Stimulated activated CD4-positive, alpha-beta T cell treated with anti-CD3 and anti-CD28 coated beads, Interleukin-4, amount 100 ng/mL, for 1 hour (primary cell): ENCODE data around the gene ETS1.

Experiments used
- DNase-seq: peaks from one replicate; pipeline ENCODE4 v3.0.0-alpha.2; 2020

The ETS1 gene

DNA sequence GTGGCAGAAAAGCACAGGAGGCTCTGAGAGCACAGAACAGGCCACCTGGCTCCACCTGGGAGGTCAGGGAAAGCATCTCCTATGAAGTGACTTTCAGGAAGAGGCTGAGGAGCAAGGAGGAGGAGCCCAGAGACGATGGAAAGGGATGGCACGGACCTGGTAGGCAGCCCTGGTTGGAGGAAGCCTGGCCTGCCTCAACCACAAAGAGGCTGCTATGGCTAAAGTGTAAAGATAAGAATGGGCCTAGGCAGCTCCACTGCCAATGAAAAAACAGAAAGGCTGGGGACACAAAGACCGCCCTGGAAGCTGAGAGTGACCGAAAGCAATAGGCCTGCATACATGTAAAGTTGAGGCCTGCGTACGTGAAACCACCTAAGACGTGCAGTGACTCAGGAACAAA, 31.2 kb upstream of the ETS1 start:
- no peak for DNase-seq

DNA sequence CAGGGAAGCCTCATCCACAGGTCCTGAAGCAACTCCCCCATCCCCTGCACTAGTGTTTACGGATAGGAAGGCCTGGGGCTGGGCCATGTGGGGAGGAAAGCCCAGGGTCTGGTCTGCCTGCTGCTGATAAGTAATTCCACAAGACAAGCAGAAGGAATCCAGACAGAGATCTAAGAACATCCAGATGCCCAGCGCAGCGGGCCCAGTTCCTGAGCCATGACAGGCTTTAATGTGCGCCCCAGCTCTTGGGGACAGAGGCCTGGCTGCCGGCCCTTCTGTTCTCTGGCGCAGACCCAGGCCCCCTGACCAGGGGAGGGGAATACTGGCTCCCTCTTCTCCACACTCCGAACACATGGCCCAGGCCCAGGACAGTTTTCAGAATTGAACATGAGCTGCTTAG, 28.8 kb upstream of the ETS1 start:
- no peak for DNase-seq

DNA sequence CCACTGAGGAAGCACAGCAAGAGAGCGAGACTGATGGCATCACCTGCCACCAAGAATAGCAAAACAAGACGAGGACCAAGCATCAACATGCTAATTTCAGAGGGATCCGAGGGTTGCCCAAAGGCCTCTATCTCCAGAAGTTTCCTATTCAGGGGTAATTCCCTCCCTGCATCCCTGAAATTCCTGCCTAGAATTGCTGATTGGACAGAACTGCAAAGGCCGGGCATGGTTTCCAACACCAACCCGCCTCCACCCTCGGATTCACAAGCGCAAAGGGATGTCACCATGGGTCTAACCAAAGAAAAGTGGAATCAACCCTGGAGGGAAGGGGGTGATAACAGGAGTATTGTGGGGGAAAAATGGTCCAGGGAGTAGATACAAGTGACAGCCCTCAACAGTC, 28.3 kb upstream of the ETS1 start:
- no peak for DNase-seq

DNA sequence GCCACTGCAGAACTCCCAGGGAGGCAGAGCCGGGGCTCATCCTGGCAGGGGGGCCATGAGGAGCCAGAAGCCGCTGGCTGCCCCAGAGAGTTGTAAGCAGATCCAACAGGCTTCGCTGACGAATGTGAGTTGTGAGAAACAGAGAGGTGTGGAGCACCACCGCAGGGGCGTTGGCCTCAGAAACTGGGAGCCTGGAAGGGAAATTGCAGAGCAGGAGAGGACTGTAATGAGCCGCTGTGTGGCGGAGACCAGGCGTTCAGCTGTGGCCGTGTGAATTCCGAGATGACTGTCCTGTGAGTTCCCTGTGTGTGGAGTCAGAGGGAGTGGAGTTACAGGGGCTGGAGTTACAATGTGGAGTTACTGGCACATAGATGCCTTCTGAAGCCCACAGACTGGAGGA, 27.7 kb upstream of the ETS1 start:
- DNase-seq: no peak

DNA sequence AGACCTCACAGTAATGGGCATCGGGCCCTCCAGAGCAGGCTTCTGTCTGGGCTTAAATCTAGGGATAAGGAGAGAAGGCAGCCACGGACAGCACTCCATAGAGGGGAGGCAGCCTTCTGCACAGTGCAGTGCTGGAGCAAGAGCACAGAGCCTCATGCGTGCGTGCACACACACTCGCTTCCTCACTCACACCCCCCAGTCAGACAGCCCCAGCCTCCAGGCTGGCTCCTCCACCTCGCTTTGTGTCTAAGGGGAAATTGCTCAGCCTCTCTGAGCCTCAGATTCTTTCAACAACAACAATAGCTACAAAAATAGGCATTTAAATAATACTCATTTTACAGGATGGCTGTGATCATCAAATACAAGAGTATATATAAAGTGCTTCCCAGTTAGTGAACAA, 26.7 kb upstream of the ETS1 start:
- DNase-seq: no peak

DNA sequence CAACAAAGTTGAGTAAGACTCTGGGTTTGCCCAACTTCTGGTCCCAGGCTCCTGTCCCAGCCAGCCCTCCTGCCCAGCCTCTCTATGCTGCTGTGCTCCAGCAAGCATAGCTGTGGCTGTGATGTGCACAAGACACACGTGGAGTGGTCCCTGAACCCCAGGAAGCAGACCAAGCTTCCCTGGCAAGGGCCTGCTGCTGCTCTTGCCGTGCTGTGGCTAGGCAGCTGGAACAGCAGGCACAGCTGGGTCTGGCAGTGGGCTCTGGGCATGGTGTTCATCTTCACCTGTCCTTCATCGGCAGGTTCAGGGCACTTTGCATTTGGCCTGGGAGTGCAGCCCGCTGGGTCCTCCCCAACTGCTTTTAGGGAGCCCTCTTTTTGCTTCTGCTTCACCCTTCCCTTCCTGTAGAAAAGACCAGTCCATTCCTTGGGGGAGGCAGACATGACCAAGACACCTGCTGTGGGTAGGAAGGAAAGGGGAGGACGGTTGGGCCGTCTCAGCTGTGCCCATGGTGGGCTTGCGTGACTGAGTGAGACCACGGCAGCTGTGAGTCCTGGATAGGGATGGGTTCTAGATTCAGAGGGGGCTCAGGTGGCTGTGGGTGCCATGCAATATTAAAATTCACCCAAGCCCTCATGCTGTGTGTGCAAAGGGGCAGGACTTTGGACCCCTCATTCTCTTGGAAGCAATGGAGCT, 26.1 kb upstream of the ETS1 start:
- DNase-seq: no peak

DNA sequence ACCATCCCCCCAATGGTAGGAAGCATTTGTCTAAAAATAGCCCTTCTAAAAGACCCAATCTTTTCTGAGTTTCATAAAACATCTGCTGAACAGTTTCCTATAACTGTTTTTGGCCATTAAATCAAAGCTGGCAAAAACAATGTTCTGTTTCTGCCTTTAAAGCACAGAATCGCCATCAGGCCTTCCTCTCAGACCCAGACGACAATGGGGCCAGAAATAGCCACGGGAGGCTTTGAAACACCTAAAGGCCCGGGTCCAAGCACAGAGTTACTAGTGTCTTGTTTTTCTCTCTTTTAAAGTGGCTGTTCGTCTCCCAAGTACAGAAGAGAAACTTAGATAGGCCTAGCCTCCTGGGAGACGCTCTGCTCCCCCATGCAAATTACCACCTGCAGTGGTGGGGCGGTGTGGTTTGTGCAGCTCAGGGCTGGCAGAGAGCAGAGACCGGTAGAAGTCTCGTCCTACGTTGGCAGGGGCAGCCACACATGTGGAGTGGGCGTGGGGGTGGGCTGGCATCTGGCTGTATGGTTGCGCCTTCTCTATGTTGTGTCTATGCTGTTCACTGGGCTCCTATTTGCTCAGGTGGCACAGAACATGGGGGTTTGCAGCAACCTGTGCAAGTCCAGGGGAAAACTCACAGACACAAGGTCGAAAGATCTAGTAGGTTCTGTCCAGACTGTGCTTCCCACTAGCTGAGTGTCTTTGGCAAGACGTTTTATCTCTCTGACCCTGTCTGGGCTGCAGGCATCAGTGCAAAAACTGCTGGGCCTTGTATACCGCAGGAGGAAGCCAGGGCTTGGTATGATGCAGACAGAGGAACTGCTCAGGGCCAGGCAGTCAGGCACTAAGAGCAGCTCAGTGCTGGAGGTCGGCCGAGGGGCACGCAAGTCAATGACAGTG, 23.6 kb upstream of the ETS1 start:
- DNase-seq: peak; percentile 55

DNA sequence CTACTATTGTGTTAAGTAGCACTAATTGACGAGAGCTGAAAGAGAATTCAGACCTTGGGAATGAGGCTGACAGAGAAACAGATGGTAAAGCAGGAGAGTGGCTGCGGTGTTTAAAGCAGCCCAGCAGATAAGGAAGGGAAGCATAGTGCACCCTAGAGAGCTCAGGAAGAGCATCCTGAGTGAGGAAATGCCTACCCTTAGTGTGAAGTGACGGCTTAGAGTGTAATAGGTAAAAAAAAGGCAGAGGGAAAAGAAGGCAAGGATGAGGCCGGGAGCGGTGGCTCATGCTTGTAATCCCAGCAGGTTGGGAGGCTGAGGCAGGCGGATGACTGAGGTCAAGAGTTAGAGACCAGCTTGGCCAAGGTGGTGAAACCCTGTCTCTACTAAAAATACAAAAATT, 22.4 kb upstream of the ETS1 start:
- no peak for DNase-seq

DNA sequence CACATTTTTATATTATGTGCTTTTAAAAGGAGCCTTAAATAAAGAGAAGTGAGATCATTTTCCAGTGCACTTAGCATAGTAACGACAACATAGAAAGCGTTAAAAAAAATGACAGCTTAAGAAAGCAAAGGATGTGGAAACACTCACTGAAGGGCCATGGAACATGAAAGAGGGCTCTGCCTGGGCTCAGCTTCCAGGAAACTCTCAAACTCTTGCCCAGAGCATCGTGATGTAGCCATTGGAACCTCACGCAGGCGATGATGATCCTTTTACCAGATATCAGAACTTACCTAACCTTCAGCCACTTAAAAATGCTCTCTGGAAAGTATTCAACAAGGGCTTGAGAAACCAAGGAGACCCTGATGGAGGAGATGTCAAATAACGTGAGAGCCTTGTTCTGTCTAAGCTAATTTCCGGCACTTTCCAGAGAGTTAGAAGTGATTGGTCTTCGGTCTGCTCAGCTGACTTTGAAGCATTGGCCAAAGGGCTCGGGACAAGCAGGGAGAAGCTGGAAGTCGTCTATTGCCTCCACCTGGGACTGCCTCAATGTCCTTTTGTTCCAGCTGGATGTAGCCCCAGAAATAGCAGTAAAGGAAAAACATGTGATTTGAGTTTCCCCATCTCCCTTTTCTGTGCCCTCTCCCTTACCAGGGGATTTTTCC, 21.5 kb upstream of the ETS1 start:
- no peak for DNase-seq

DNA sequence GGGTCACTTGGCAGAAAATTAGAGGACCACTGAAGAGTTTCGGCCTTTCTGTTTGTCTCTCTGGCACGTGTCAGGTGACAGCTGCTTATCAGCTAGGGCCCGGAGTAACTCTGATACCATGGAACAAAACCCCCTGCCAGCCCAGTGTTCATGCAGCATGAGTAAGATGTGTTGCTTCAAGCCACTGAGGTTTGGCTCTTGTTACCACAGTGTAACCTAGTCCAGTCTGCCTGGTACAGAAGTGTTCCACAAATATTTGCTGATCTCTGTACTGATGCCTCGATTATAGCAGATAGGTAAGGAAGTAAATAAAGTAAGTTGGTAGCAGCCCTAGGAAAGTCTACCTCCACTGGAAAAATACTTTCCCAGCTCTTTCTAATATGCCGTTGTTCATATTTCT, 20.5 kb upstream of the ETS1 start:
- no peak for DNase-seq

DNA sequence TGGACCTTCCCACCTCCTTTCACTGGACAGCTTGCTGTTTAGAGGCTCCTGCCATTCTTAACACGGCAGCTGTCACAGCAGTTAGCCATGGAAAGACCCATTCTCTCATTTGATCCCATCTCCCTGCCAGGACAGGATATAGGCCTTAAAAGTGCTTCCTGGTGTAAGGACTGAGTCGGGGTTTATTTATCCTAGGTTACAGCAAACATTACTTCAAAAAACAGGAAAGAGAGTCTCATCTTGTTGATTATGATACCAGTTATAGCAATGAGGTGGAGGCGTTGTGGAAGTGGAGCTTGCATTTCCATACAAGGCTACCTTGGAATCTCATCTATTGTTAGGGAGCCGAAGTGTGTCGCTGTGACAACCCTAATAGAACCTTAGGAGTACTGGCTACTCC, 17.4 kb upstream of the ETS1 start:
- no peak for DNase-seq

DNA sequence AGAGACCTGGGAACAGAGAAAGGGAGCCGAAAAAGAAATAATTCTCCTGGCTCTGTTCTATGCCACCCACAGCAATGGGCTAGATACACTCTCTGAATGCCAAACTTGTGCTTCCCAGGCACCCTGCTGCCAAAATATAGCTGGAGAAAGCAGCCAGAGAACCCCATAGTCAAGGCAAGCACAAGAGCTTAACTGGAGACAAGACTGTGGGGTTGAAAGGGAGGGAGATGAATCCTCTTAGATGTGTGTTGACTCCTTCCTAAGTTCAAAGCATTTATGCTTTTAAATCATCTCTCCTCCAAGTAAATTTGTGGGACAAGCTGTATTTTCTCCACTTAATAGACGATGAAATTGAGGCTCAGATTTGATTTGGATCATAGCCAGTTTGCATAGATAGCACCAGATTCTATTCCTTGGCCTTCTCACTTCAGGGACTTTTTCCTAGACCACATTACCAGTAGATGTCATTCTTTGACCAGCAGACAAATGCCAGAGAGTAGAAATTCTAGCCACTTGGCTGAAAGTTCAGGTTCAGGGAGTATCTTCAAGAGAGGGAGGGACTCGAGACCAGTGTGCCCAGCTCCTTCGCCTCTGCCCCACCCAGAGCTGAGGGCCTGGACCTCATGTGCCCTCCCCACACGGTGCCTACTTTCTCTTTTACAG, 16.5 kb upstream of the ETS1 start:
- no peak for DNase-seq

DNA sequence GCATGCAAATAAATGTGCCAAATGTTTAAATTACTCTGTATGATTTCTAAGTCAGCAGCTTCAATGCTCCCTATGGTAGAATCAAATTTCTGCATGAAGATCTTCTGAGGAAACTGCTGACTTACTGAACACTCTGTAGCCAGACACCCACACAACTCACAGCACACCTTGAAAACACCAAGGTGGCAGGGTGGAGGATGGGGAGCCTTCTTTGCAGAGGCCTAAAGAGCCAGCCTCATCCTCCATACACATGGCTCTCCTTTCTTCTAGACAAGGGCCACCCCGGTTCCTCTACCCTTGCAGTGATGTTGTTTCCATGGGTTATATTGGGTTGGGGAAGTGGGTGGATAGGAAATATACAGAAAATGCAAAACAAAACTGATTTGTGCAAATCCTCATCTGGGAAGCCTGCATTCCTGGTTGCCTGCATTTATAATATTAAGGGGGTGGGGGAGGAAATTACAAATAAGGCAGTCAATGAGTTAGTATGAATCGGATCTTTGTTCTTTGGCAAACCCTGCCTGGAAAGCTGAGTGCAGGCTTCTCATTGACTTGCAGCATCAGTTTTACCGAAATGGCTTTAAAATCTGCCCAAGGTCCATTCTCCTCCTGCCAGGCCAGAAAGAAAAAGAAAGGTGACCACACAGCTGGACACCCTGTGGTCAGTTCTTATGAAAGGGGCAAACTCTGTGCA, 15.8 kb upstream of the ETS1 start:
- no peak for DNase-seq

DNA sequence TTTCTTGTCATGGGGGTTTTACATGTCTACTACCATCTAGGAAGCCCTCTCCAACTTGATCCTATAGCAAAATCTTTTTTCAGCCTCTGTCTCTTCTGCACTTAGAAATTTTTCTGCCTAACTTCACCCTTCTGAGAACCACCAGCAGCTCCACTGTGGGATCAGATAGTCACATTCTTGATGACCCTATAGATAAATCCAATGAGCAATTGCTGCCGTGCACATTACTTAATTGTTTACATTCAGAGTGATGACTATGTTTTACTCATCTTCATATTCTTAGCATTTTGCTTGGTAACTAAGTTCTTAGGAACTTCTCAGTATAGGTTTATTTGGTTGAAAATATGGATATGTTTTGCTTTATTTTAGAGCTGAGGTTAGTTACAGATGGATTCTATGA, 12.4 kb upstream of the ETS1 start:
- DNase-seq: no peak

DNA sequence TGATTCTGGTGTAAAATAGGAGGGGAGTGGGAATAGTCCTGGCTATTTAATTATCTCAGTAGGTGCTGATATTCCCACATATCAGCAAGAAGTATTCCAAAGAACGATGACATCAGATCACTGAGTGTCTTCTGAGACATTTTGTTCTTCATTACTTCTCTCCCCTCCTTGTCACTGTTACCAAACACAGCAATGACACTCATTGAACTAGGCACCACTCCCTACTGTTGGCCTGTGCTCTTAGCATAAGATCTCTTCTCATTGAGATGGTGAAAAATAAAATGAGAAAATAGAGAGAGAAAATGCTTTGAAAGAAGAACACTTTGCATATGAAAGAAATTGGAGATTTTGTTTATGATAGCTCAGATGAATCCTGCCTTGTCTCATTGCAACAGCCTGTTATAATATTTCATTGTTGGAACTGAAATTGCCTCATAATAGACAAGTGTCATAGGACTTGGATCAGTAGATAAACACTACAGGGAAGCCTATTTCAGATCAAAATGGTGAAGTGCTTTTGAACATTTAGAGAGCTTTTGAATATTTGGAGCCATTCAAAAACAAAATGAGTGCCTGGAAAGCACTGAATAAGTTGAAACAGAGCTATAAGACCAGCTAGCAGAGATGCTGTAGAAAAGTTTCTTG, 11.3 kb upstream of the ETS1 start:
- DNase-seq: no peak

DNA sequence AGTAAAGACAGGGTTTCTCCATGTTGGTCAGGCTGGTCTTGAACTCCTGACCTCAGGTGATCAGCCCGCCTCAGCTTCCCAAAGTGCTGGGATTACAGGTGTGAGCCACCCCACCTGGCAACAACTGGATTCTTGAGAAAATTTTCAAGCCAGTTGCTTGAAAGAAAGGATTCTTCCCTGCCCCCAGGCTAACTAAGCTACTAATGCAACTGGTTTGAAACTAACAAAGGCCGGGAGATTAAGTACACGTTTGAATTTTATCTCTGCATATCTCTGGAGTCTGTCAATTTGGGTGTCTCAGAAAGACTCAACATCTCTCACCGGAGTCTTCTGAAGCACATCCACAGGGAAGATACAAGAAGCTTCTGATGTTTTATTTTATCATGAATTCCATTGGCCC, 10.7 kb upstream of the ETS1 start:
- DNase-seq: no peak

DNA sequence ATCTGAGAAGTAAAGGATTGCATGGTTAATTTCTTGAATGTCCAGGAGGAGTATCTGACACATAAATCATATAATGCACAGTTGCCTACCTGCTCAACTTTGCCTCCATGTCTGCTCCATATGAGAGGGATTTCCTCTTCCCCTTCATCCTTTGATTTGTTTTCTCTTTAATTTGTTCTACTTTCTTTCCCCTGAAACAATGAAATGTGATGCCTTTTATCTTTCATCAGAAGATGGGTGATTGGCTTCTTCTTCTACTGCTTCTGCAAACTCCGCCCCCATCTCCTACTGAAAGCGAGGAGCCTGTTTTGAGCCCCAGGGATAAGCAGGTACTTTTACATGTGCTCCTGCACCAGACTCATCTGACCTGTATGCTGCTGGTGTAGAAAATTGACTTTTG, 9.9 kb upstream of the ETS1 start:
- no peak for DNase-seq

DNA sequence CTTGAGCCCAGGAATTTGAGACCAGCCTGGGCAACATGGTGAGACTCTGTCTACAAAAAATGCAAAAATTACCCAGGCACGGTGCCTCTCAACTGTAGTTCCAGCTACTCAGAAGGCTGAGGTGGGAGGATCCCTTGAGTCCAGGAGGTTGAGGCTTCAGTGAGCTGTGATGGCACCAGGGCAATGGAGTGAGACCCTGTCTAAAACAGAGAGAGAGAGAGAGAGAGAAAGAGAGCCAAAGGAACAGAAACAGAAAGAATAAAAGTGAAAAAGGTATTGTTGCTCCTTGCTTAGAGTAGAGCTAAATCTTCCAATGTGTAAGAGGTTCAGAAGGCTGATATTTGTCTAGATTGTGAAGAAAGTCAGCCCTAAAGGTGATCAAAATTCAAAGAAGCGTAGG, 8.9 kb upstream of the ETS1 start:
- DNase-seq: no peak

DNA sequence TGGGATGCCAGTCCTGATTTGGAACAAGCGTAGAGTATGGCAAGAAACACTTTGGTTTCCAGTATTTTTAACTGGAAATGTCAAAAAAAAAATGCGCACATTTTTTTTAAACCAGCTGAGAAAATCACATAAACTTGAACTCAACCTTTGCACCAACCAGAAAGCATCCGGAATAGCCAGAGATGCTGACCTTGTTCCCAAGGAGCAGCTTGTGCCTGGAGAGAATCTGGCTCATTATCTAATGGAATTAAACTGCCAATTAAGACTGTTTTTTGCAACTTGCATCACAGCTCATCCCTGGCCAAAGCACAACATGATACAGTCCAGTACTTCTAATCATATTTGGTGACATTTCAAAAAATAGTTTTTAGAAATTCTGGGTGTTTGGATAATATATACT, 8.4 kb upstream of the ETS1 start:
- no peak for DNase-seq

DNA sequence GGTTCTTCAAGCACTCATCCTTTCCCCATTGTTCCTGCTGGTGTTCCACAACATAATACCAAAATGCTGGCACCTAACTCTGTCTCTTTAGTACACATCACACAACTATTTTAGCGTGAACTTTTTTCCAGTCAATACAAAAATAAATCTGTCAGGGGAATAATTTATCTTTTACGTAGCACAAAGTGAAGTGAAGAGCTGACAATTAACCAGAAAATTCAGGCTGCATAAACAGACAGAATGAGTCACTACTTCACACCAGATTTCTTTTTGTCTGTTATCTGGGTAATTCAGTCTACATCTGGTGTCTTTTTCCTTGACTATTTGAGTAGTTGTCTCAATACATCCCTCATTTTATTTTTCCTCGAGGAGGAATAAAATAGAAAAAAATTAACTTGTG, 7.9 kb upstream of the ETS1 start:
- DNase-seq: no peak

DNA sequence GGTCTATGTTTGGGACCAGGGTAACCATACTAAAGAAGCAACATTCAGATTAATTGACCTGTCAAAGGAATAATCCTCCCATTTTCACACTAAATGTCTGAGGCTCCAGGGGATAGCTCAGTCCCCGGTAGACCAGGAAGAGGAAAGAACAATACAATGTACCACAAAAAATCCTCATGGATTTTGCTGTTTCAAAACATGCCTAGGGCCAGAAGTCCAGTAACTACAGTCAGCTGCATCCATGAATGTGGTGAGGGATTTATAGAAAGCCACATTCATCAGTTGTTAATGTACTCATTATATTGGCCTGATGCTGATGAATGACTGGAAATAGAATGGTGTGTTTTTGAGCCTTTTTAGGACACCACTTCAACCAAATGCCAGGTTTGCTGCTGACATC, 6.9 kb upstream of the ETS1 start:
- DNase-seq: no peak

DNA sequence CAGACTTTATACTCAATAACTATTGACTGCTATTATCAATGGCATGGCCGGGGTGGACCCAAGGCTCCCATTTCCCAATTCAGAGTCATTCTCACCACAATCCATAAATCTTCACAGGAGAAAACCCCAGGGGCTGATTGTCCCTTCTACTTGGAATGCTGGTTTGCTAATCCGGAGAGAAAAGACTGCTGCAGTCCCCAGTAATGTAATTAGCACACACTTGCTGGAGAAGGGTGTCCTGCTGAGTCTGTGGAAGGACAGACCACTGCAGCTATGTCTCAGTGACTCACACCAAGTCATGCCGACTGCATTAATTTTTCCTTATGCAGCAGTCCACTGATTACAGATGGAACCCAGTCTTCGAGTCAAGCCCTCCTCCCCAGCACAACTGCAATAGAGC, 5.9 kb upstream of the ETS1 start:
- DNase-seq: no peak
